Measurements from ENCODE around the gene ZNF260.

The ZNF260 gene

DNA sequence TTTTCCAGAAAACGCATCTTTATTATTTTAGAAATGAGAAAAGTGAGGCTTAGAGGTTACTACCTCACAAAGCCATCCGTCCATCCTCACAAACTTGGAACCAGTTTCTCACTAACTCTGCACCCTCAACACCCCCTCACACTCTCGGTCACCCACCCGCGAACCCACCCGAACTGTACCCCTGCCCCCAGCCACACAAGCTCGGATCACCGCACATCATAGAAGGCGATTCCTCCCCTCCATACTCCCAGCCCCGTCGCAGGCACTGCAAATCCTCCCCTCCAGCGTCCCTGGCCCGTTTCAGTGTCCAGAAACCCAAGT is 238 bp downstream of the ZNF260 start:
- Histone ChIP-seq H3K9me2 (replicated peaks; ENCODE audit: low read depth, low read length) (no peaks in the 10 kb centered on the region), H3F3A (ENCODE audit: low read depth) (no peaks in the 10 kb centered on the region), H2AFZ (ENCODE audit: low read length) (peak overlapping the region; percentile 100), H4K20me1 (ENCODE audit: insufficient read depth, low read length, poor library complexity, severe bottlenecking) (peaks cover 16% of the 10 kb centered on the region), H3K79me2 (ENCODE audit: insufficient read depth, low read length) (peaks cover 49% of the 10 kb centered on the region), H3K4me1 (ENCODE audit: insufficient read depth, low read length, poor library complexity, severe bottlenecking) (peaks cover 21% of the 10 kb centered on the region), H3K4me3 (ENCODE audit: low read length, poor library complexity, severe bottlenecking) (peak overlapping the region; percentile 83), H3K36me3 (ENCODE audit: insufficient read depth, low read length) (no peaks in the 10 kb centered on the region), H3K4me2 (ENCODE audit: low read depth, low read length, poor library complexity, severe bottlenecking) (peak overlapping the region; percentile 95), H3K9ac (ENCODE audit: low read depth, low read length, poor library complexity, severe bottlenecking) (peak overlapping the region; percentile 92), H3K27me3 (ENCODE audit: insufficient read depth, low read length, poor library complexity, severe bottlenecking) (no peaks in the 10 kb centered on the region), H3K9me3 (ENCODE audit: insufficient read depth, low read depth, low read length) (no peaks in the 10 kb centered on the region)
- TF ChIP-seq EZH2phosphoT487 (IDR thresholded peaks at IDR 0.05; ENCODE audit: borderline replicate concordance): no peak
- TF ChIP-seq, protein P1, sequence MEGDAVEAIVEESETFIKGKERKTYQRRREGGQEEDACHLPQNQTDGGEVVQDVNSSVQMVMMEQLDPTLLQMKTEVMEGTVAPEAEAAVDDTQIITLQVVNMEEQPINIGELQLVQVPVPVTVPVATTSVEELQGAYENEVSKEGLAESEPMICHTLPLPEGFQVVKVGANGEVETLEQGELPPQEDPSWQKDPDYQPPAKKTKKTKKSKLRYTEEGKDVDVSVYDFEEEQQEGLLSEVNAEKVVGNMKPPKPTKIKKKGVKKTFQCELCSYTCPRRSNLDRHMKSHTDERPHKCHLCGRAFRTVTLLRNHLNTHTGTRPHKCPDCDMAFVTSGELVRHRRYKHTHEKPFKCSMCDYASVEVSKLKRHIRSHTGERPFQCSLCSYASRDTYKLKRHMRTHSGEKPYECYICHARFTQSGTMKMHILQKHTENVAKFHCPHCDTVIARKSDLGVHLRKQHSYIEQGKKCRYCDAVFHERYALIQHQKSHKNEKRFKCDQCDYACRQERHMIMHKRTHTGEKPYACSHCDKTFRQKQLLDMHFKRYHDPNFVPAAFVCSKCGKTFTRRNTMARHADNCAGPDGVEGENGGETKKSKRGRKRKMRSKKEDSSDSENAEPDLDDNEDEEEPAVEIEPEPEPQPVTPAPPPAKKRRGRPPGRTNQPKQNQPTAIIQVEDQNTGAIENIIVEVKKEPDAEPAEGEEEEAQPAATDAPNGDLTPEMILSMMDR (conservative IDR thresholded peaks at IDR 0.05; ENCODE audit: low read length): no peak

DNA sequence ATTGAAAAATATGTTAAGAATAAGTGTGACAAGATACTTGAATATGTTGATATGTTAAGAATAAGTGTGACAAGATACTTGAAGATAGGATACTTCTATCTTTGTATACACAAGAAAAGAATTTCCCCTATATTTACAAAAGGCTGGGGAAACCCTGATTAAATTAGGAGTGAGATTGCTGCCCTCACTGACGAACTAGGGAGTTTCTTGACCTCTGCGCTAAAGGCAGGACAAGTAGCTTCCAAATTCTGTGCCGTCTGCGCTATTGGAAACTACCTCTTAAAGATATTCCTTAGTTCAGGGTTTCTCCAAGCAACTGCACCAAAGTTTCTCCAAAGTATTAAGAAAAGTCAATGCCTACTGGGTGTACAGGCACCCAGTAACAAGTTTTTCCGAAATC is 730 bp downstream of the ZNF260 start:
- H3K9me3 ChIP-seq (ENCODE audit: insufficient read depth, low read depth, low read length): no peaks in the 10 kb centered on the region
- no peak for TF ChIP-seq EZH2phosphoT487 (IDR thresholded peaks at IDR 0.05; ENCODE audit: borderline replicate concordance)
- peak overlapping the region; percentile 83 for H3K4me3 ChIP-seq (ENCODE audit: low read length, poor library complexity, severe bottlenecking)
- no peaks in the 10 kb centered on the region for H3K9me2 ChIP-seq (replicated peaks; ENCODE audit: low read depth, low read length)
- H3F3A ChIP-seq (ENCODE audit: low read depth): no peaks in the 10 kb centered on the region
- H3K36me3 ChIP-seq (ENCODE audit: insufficient read depth, low read length): no peaks in the 10 kb centered on the region
- H2AFZ ChIP-seq (ENCODE audit: low read length): peak overlapping the region; percentile 100; the same call in 1 of the 2 replicates
- H4K20me1 ChIP-seq (ENCODE audit: insufficient read depth, low read length, poor library complexity, severe bottlenecking): peaks cover 20% of the 10 kb centered on the region
- no peaks in the 10 kb centered on the region for H3K27me3 ChIP-seq (ENCODE audit: insufficient read depth, low read length, poor library complexity, severe bottlenecking)
- H3K4me1 ChIP-seq (ENCODE audit: insufficient read depth, low read length, poor library complexity, severe bottlenecking): peaks cover 21% of the 10 kb centered on the region
- peak overlapping the region; percentile 95 for H3K4me2 ChIP-seq (ENCODE audit: low read depth, low read length, poor library complexity, severe bottlenecking)
- peak overlapping the region; percentile 92 for H3K9ac ChIP-seq (ENCODE audit: low read depth, low read length, poor library complexity, severe bottlenecking)
- peaks cover 53% of the 10 kb centered on the region for H3K79me2 ChIP-seq (ENCODE audit: insufficient read depth, low read length)

DNA sequence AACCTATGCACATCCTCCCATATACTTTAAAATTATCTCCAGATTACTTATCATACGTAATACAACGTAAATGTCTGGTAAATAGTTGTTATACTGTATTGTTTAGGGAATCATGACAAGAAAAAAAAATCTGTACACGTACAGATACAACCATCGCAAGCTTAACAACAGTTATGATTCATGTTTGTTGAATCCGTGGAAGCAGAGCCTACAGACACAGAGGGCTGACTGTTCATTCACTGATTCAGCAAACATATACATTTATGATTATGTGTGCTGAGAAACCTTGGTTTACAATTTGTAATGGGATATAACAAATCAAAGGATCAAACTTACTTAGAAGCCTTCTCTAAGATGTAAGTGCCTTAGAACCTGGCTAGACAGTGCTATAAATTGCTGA is 1.5 kb downstream of the ZNF260 start:
- TF ChIP-seq, protein P1 (conservative IDR thresholded peaks at IDR 0.05; ENCODE audit: low read length): no peak
- TF ChIP-seq EZH2phosphoT487 (IDR thresholded peaks at IDR 0.05; ENCODE audit: borderline replicate concordance): no peak
- Histone ChIP-seq H3K79me2 (ENCODE audit: insufficient read depth, low read length) (peaks cover 53% of the 10 kb centered on the region), H3K9me3 (ENCODE audit: insufficient read depth, low read depth, low read length) (no peaks in the 10 kb centered on the region), H3K27me3 (ENCODE audit: insufficient read depth, low read length, poor library complexity, severe bottlenecking) (no peaks in the 10 kb centered on the region), H3K4me3 (ENCODE audit: low read length, poor library complexity, severe bottlenecking) (peak overlapping the region; percentile 83), H3K4me2 (ENCODE audit: low read depth, low read length, poor library complexity, severe bottlenecking) (peak overlapping the region; percentile 95), H3K4me1 (ENCODE audit: insufficient read depth, low read length, poor library complexity, severe bottlenecking) (peaks cover 21% of the 10 kb centered on the region), H3K9ac (ENCODE audit: low read depth, low read length, poor library complexity, severe bottlenecking) (peak overlapping the region; percentile 92), H3K36me3 (ENCODE audit: insufficient read depth, low read length) (no peaks in the 10 kb centered on the region), H4K20me1 (ENCODE audit: insufficient read depth, low read length, poor library complexity, severe bottlenecking) (peaks cover 20% of the 10 kb centered on the region), H3K9me2 (replicated peaks; ENCODE audit: low read depth, low read length) (no peaks in the 10 kb centered on the region), H3F3A (ENCODE audit: low read depth) (no peaks in the 10 kb centered on the region), H2AFZ (ENCODE audit: low read length) (no peak overlapping the region)

DNA sequence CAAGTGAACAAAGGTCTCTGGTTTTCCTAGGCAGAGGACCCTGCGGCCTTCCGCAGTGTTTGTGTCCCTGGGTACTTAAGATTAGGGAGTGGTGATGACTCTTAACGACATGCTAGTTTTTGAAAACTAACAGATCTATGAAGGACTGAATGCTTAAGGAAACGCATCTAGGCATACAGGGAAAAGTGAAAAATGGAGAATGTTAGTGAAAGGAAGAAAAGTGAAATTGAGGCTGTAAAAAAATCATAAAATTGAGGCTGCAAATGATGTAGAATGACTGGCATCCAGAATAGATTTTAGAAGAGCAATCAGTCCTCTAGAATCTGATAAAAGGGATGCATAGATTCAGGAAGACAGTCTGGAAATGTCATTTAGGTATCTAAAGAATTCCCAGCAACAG is 3.5 kb downstream of the ZNF260 start:
- Histone ChIP-seq H3K9me3 (ENCODE audit: insufficient read depth, low read depth, low read length) (0 out of 2 replicates have a peak, but pooled peaks cover under 1% of the 10 kb centered on the region), H3K36me3 (ENCODE audit: insufficient read depth, low read length) (0 out of 2 replicates have a peak, but pooled peaks cover 3% of the 10 kb centered on the region), H3K4me2 (ENCODE audit: low read depth, low read length, poor library complexity, severe bottlenecking) (peak overlapping the region; percentile 95), H2AFZ (ENCODE audit: low read length) (no peak overlapping the region), H3K79me2 (ENCODE audit: insufficient read depth, low read length) (peaks cover 62% of the 10 kb centered on the region), H3K27me3 (ENCODE audit: insufficient read depth, low read length, poor library complexity, severe bottlenecking) (no peaks in the 10 kb centered on the region), H3K9me2 (replicated peaks; ENCODE audit: low read depth, low read length) (no peaks in the 10 kb centered on the region), H4K20me1 (ENCODE audit: insufficient read depth, low read length, poor library complexity, severe bottlenecking) (peaks cover 20% of the 10 kb centered on the region), H3K9ac (ENCODE audit: low read depth, low read length, poor library complexity, severe bottlenecking) (no peak overlapping the region), H3K4me1 (ENCODE audit: insufficient read depth, low read length, poor library complexity, severe bottlenecking) (peaks cover 21% of the 10 kb centered on the region), H3F3A (ENCODE audit: low read depth) (no peaks in the 10 kb centered on the region), H3K4me3 (ENCODE audit: low read length, poor library complexity, severe bottlenecking) (no peak overlapping the region)
- no peak for TF ChIP-seq EZH2phosphoT487 (IDR thresholded peaks at IDR 0.05; ENCODE audit: borderline replicate concordance)
- TF ChIP-seq, protein P1 (conservative IDR thresholded peaks at IDR 0.05; ENCODE audit: low read length): no peak

All from Loucy (cell line).